GM06990 (cell line): ENCODE measurements around the gene LHFPL3.

ENCODE experiments used
- DNase-seq: peaks from one replicate; pipeline ENCODE4 v3.0.0-alpha.2; 2011; ENCODE audit not compliant: insufficient read length; ENCODE audit errors: extremely low read depth
- H3K27me3 ChIP-seq: replicated peaks from 2 replicates; pipeline ENCODE4 v1.6.0; 2011; ENCODE audit warnings: low read length; ENCODE audit not compliant: control insufficient read depth, insufficient read depth
- H3K36me3 ChIP-seq: 2 replicates; pipeline ENCODE4 v1.5.1; 2011; ENCODE audit warnings: low read length; ENCODE audit not compliant: control insufficient read depth, insufficient read depth
- H3K4me3 ChIP-seq: replicated peaks from 2 replicates; pipeline ENCODE4 v1.5.1; 2011; ENCODE audit warnings: low read depth, mild to moderate bottlenecking, control low read depth, low read length
- TF ChIP-seq, protein P1 (sequence below): IDR thresholded peaks from 2 replicates; pipeline ENCODE4 v1.5.1; 2011; ENCODE audit warnings: low read length, control low read depth, mild to moderate bottlenecking, inconsistent platforms; ENCODE audit not compliant: insufficient read depth, poor library complexity, severe bottlenecking

LHFPL3 gene

GRCh38 chr7:104627516-104627915 lies 299.1 kb downstream of the LHFPL3 start:
- no peak for DNase-seq

GRCh38 chr7:104628017-104628416 lies 299.6 kb downstream of the LHFPL3 start:
- H3K4me3 ChIP-seq, result no peak overlapping the region
- H3K36me3 ChIP-seq, result no peaks in the 10 kb centered on the region
- no peak for DNase-seq
- H3K27me3 ChIP-seq, result no peaks in the 10 kb centered on the region
- TF ChIP-seq, protein P1, sequence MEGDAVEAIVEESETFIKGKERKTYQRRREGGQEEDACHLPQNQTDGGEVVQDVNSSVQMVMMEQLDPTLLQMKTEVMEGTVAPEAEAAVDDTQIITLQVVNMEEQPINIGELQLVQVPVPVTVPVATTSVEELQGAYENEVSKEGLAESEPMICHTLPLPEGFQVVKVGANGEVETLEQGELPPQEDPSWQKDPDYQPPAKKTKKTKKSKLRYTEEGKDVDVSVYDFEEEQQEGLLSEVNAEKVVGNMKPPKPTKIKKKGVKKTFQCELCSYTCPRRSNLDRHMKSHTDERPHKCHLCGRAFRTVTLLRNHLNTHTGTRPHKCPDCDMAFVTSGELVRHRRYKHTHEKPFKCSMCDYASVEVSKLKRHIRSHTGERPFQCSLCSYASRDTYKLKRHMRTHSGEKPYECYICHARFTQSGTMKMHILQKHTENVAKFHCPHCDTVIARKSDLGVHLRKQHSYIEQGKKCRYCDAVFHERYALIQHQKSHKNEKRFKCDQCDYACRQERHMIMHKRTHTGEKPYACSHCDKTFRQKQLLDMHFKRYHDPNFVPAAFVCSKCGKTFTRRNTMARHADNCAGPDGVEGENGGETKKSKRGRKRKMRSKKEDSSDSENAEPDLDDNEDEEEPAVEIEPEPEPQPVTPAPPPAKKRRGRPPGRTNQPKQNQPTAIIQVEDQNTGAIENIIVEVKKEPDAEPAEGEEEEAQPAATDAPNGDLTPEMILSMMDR, result no peak

More at GRCh38 chr7:104627516-104627915, 299.1 kb downstream of the LHFPL3 start:
- Histone ChIP-seq H3K27me3 (no peaks in the 10 kb centered on the region), H3K36me3 (no peaks in the 10 kb centered on the region), H3K4me3 (no peak overlapping the region)
- TF ChIP-seq, protein P1, result no peak

GRCh38 chr7:104629408-104629807 lies 301.0 kb downstream of the LHFPL3 start:
- no peak for DNase-seq
- TF ChIP-seq, protein P1, result no peak
- no peaks in the 10 kb centered on the region for H3K36me3 ChIP-seq
- H3K27me3 ChIP-seq, result no peaks in the 10 kb centered on the region
- no peak overlapping the region for H3K4me3 ChIP-seq

DNA sequence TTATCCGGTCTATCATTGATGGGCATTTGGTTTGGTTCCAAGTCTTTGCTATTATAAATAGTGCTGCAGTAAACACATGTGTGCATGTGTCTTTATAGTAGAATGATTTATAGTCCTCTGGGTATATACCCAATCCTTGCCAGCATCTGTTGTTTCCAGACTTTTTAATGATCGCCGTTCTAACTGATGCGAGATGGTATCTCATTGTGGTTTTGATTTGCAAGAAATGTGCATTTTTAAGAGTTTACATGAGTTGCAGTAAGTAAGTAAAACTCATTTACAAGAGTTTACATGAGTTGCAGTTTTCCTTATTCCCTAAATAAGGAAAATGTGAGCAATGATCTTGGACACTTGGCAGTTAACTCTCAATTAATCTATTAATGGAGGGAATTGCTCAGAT lies 312.1 kb downstream of the LHFPL3 start:
- TF ChIP-seq, protein P1, result no peak
- Histone ChIP-seq H3K27me3 (no peaks in the 10 kb centered on the region), H3K4me3 (no peak overlapping the region), H3K36me3 (no peaks in the 10 kb centered on the region)
- DNase-seq, result no peak

GRCh38 chr7:104642560-104642959 lies 314.2 kb downstream of the LHFPL3 start:
- Histone ChIP-seq H3K36me3 (no peaks in the 10 kb centered on the region), H3K4me3 (no peak overlapping the region), H3K27me3 (no peaks in the 10 kb centered on the region)
- TF ChIP-seq, protein P1, result no peak
- no peak for DNase-seq

DNA sequence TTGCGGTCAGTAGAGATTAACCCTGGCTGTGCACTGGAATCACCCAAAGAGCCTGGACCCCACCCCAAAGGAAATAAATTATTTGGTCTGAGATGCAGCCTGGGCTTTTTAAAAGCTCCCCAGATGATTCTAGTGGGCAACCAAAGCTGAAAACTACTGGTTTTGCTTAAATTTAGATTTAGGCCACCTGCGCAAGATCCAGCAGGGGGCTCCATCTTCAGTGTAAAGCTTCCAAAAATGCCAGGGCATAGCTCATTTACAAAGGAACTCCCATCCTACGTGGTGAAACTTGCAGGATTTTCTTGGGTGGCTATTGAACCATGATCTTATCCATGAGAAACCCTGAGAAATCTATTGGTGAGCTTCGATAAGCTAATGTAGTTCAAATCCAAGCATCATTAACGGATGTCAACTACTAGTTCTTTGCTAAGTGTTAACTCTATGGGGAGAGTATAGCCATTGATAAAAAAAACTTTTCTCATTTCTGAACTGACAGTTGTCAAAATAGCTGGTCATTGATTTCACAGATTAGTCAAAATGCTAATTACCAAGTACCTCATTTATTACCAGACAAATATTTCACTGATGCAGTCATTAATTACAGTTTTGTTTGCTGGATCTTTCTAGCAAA lies 315.3 kb downstream of the LHFPL3 start:
- no peak for DNase-seq
- TF ChIP-seq, protein P1, result peak; percentile 72
- Histone ChIP-seq H3K4me3 (no peak overlapping the region), H3K36me3 (no peaks in the 10 kb centered on the region), H3K27me3 (no peaks in the 10 kb centered on the region)
